Thymus (tissue), 11 donors: Measurements from ENCODE around the gene GPR63. TPM values are rescaled to one million over a fixed set of nuclear protein-coding genes. Genes with fewer than 3 reads are reported as not detected.

Source experiments
- DNase-seq, 9 donors: peaks; one replicate each; pipeline ENCODE4 v3.0.0-alpha.2; 2013; ENCODE audit warnings: low spot score in 9 of 9, low read depth in 6 of 9, missing footprints in 1 of 9
- H3K27ac ChIP-seq, 2 donors: one replicate each; pipeline ENCODE4 v1.5.1; 2013; ENCODE audit warnings: control low read depth in 1 of 2, low read depth in 1 of 2, low read length in 1 of 2, mild to moderate bottlenecking in 1 of 2, moderate library complexity in 1 of 2
- H3K27me3 ChIP-seq, 2 donors: one replicate each; pipeline ENCODE4 v1.5.1; 2013; ENCODE audit warnings: low read length in 1 of 2; ENCODE audit not compliant: control insufficient read depth in 2 of 2, insufficient read depth in 1 of 2
- H3K36me3 ChIP-seq, 2 donors: one replicate each; pipeline ENCODE4 v1.5.1; 2013; ENCODE audit warnings: low read length in 1 of 2, mild to moderate bottlenecking in 1 of 2, moderate library complexity in 1 of 2; ENCODE audit not compliant: control insufficient read depth in 2 of 2, insufficient read depth in 2 of 2
- H3K4me1 ChIP-seq, 2 donors: one replicate each; pipeline ENCODE4 v1.5.1; 2013; ENCODE audit warnings: low read length in 2 of 2; ENCODE audit not compliant: control insufficient read depth in 2 of 2, insufficient read depth in 2 of 2
- H3K4me3 ChIP-seq, 2 donors: one replicate each; pipeline ENCODE4 v1.5.1; 2013; ENCODE audit warnings: low read length in 2 of 2, control low read depth in 1 of 2, mild to moderate bottlenecking in 1 of 2
- H3K9me3 ChIP-seq, 2 donors: one replicate each; pipeline ENCODE4 v1.5.1; 2013; ENCODE audit warnings: low read length in 1 of 2, mild to moderate bottlenecking in 1 of 2; ENCODE audit not compliant: control insufficient read depth in 2 of 2, insufficient read depth in 1 of 2
- WGBS: extraction: QIAGEN DNeasy Blood & Tissue Kit; methylation state at CpG from one replicate; pipeline ENCODE4 v1.1.7; 2013; 5-methylcytosine and 5-hydroxymethylcytosine counted together
- polyA plus RNA-seq: library from polyadenylated mRNA; stranded (reverse); fragments of 200-250 nt; gene quantifications from one replicate; pipeline ENCODE4 v1.2.3, GENCODE V29; 2013
- total RNA-seq: library from RNA; stranded (reverse); fragments of 120-200 nt; gene quantifications from one replicate; pipeline ENCODE4 v1.2.4, GENCODE V29; 2013
- donor health status: healthy.

GPR63 gene
- total and polyA plus RNA-seq, 2 donors = 0.46 to 0.71 TPM

GRCh38 chr6:96784650-96785049 lies 52.6 kb downstream of the GPR63 start:
- Histone ChIP-seq H3K27me3 (no peaks in the 10 kb centered on the region), H3K9me3 (no peaks in the 10 kb centered on the region), H3K4me1 (no peaks in the 10 kb centered on the region), H3K36me3 (no peaks in the 10 kb centered on the region), H3K27ac (no peak overlapping the region), H3K4me3 (no peak overlapping the region)
- no peak for DNase-seq
- 82% methylated on average over 3 of the region's 3 CpGs for WGBS

GRCh38 chr6:96783307-96783706 lies 54.0 kb downstream of the GPR63 start:
- 98% methylated on average over 2 of the region's 2 CpGs for WGBS
- Histone ChIP-seq H3K4me3 (no peak overlapping the region), H3K27ac (no peak overlapping the region), H3K36me3 (no peaks in the 10 kb centered on the region), H3K27me3 (no peaks in the 10 kb centered on the region), H3K4me1 (no peaks in the 10 kb centered on the region), H3K9me3 (no peaks in the 10 kb centered on the region)
- no peak for DNase-seq

GRCh38 chr6:96781557-96781956 lies 55.7 kb downstream of the GPR63 start:
- DNase-seq = no peak
- H3K4me1 ChIP-seq = no peaks in the 10 kb centered on the region
- H3K36me3 ChIP-seq = no peaks in the 10 kb centered on the region
- WGBS = 78% methylated on average over 1 of the region's 1 CpG
- H3K4me3 ChIP-seq = no peak overlapping the region
- H3K27ac ChIP-seq = no peak overlapping the region
- no peaks in the 10 kb centered on the region for H3K9me3 ChIP-seq
- no peaks in the 10 kb centered on the region for H3K27me3 ChIP-seq

GRCh38 chr6:96777113-96777512 lies 60.2 kb downstream of the GPR63 start:
- no peak overlapping the region for H3K4me3 ChIP-seq
- no peaks in the 10 kb centered on the region for H3K27me3 ChIP-seq
- no peak for DNase-seq
- no peaks in the 10 kb centered on the region for H3K4me1 ChIP-seq
- H3K36me3 ChIP-seq = no peaks in the 10 kb centered on the region
- 92% methylated on average over 4 of the region's 4 CpGs for WGBS
- H3K9me3 ChIP-seq = no peaks in the 10 kb centered on the region
- H3K27ac ChIP-seq = no peak overlapping the region

- no peaks in the 10 kb centered on the region for H3K4me1 ChIP-seq
- no peaks in the 10 kb centered on the region for H3K9me3 ChIP-seq
- H3K27ac ChIP-seq = no peak overlapping the region
- no peaks in the 10 kb centered on the region for H3K36me3 ChIP-seq
- H3K4me3 ChIP-seq = no peak overlapping the region
- no peaks in the 10 kb centered on the region for H3K27me3 ChIP-seq
- no peak for DNase-seq
- WGBS = 88% methylated on average over 2 of the region's 2 CpGs
These were observed 61.4 kb downstream of the GPR63 start for GRCh38 chr6:96775727-96776400.

GRCh38 chr6:96766769-96767168 lies 70.5 kb downstream of the GPR63 start:
- no peak for DNase-seq
- Histone ChIP-seq H3K27me3 (peaks cover 0 to under 1% of the 10 kb centered on the region in 2 donors), H3K27ac (no peak overlapping the region), H3K4me1 (no peaks in the 10 kb centered on the region), H3K9me3 (no peaks in the 10 kb centered on the region), H3K36me3 (no peaks in the 10 kb centered on the region), H3K4me3 (no peak overlapping the region)

GRCh38 chr6:96762599-96762998 lies 74.7 kb downstream of the GPR63 start:
- Histone ChIP-seq H3K36me3 (no peaks in the 10 kb centered on the region), H3K4me1 (no peaks in the 10 kb centered on the region), H3K9me3 (no peaks in the 10 kb centered on the region), H3K4me3 (no peak overlapping the region), H3K27me3 (peaks cover 0 to 2% of the 10 kb centered on the region in 2 donors), H3K27ac (no peak overlapping the region)
- WGBS = 94% methylated on average over 6 of the region's 6 CpGs
- DNase-seq = no peak

- WGBS = 97% methylated on average over 12 of the region's 12 CpGs
- Histone ChIP-seq H3K4me3 (no peak overlapping the region), H3K27me3 (peaks cover 0 to 2% of the 10 kb centered on the region in 2 donors), H3K4me1 (no peaks in the 10 kb centered on the region), H3K36me3 (no peaks in the 10 kb centered on the region), H3K27ac (no peak overlapping the region), H3K9me3 (no peaks in the 10 kb centered on the region)
- DNase-seq = no peak
These were observed 75.5 kb downstream of the GPR63 start for GRCh38 chr6:96761794-96762193.

- H3K27me3 ChIP-seq = peaks cover 0 to 2% of the 10 kb centered on the region in 2 donors
- H3K27ac ChIP-seq = no peak overlapping the region
- no peaks in the 10 kb centered on the region for H3K4me1 ChIP-seq
- no peak overlapping the region for H3K4me3 ChIP-seq
- H3K9me3 ChIP-seq = no peaks in the 10 kb centered on the region
- WGBS = 85% methylated on average over 4 of the region's 4 CpGs
- H3K36me3 ChIP-seq = no peaks in the 10 kb centered on the region
- no peak for DNase-seq
These were observed 77.1 kb downstream of the GPR63 start for GRCh38 chr6:96760153-96760687.
